Measurements from ENCODE around the gene PROZ.

Gene PROZ

GRCh38 chr13:113184568-113185440, 26.4 kb downstream of the PROZ start:
- Histone ChIP-seq H3K27ac (ENCODE audit: low read length) (no peak overlapping the region), H3K36me3 (replicated peaks; ENCODE audit: insufficient read depth, low read length) (no peaks in the 10 kb centered on the region; the same call in 1 of the 2 replicates), H3K9me3 (replicated peaks; ENCODE audit: insufficient read depth, low read length) (no peaks in the 10 kb centered on the region), H3K4me2 (ENCODE audit: low read depth, low read length) (no peak overlapping the region), H4K20me1 (ENCODE audit: insufficient read depth, low read length) (no peaks in the 10 kb centered on the region), H3K9ac (ENCODE audit: low read length) (no peak overlapping the region), H3K27me3 (replicated peaks; ENCODE audit: insufficient read depth, low read length) (no peaks in the 10 kb centered on the region), H3K79me2 (ENCODE audit: low read length) (0 out of 2 replicates have a peak, but pooled peaks cover 4% of the 10 kb centered on the region), H3K9me2 (replicated peaks; ENCODE audit: insufficient read depth, low read length) (no peaks in the 10 kb centered on the region), H2AFZ (ENCODE audit: low read length) (no peak overlapping the region), H3F3A (ENCODE audit: insufficient read depth, low read length) (no peaks in the 10 kb centered on the region), H3K4me3 (ENCODE audit: low read length) (no peak overlapping the region), H3K4me1 (ENCODE audit: low read length) (no peaks in the 10 kb centered on the region)
- no peak for TF ChIP-seq EZH2phosphoT487 (IDR thresholded peaks at IDR 0.05; ENCODE audit: low read length)
- no peak for DNase-seq

- no peak overlapping the region for H3K4me3 ChIP-seq (ENCODE audit: low read length)
- H3K27me3 ChIP-seq (replicated peaks; ENCODE audit: insufficient read depth, low read length), result no peaks in the 10 kb centered on the region
- no peak for DNase-seq
- no peaks in the 10 kb centered on the region for H4K20me1 ChIP-seq (ENCODE audit: insufficient read depth, low read length)
- 0 out of 2 replicates have a peak, but pooled peaks cover 4% of the 10 kb centered on the region for H3K79me2 ChIP-seq (ENCODE audit: low read length)
- H2AFZ ChIP-seq (ENCODE audit: low read length), result no peak overlapping the region
- H3K27ac ChIP-seq (ENCODE audit: low read length), result no peak overlapping the region
- no peak overlapping the region for H3K4me2 ChIP-seq (ENCODE audit: low read depth, low read length)
- TF ChIP-seq EZH2 (optimal IDR thresholded peaks at IDR 0.05; ENCODE audit: low read depth, low read length) (no peak), EZH2phosphoT487 (IDR thresholded peaks at IDR 0.05; ENCODE audit: low read length) (no peak)
- TF ChIP-seq, protein P1, sequence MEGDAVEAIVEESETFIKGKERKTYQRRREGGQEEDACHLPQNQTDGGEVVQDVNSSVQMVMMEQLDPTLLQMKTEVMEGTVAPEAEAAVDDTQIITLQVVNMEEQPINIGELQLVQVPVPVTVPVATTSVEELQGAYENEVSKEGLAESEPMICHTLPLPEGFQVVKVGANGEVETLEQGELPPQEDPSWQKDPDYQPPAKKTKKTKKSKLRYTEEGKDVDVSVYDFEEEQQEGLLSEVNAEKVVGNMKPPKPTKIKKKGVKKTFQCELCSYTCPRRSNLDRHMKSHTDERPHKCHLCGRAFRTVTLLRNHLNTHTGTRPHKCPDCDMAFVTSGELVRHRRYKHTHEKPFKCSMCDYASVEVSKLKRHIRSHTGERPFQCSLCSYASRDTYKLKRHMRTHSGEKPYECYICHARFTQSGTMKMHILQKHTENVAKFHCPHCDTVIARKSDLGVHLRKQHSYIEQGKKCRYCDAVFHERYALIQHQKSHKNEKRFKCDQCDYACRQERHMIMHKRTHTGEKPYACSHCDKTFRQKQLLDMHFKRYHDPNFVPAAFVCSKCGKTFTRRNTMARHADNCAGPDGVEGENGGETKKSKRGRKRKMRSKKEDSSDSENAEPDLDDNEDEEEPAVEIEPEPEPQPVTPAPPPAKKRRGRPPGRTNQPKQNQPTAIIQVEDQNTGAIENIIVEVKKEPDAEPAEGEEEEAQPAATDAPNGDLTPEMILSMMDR (IDR thresholded peaks at IDR 0.05; ENCODE audit: low read length), result no peak
- H3K9me3 ChIP-seq (replicated peaks; ENCODE audit: insufficient read depth, low read length), result no peaks in the 10 kb centered on the region
- no peaks in the 10 kb centered on the region for H3F3A ChIP-seq (ENCODE audit: insufficient read depth, low read length)
- H3K9ac ChIP-seq (ENCODE audit: low read length), result no peak overlapping the region
- H3K4me1 ChIP-seq (ENCODE audit: low read length), result no peaks in the 10 kb centered on the region
- no peaks in the 10 kb centered on the region; the same call in 1 of the 2 replicates for H3K36me3 ChIP-seq (replicated peaks; ENCODE audit: insufficient read depth, low read length)
- H3K9me2 ChIP-seq (replicated peaks; ENCODE audit: insufficient read depth, low read length), result no peaks in the 10 kb centered on the region
These were observed 27.8 kb downstream of the PROZ start for GRCh38 chr13:113186061-113186900.

- Histone ChIP-seq H3K27me3 (replicated peaks; ENCODE audit: insufficient read depth, low read length) (no peaks in the 10 kb centered on the region), H3K9me2 (replicated peaks; ENCODE audit: insufficient read depth, low read length) (no peaks in the 10 kb centered on the region), H3K4me3 (ENCODE audit: low read length) (no peak overlapping the region), H3K4me2 (ENCODE audit: low read depth, low read length) (no peak overlapping the region), H3K36me3 (replicated peaks; ENCODE audit: insufficient read depth, low read length) (no peaks in the 10 kb centered on the region; the same call in 1 of the 2 replicates), H3K4me1 (ENCODE audit: low read length) (no peaks in the 10 kb centered on the region), H3K27ac (ENCODE audit: low read length) (no peak overlapping the region), H3K9ac (ENCODE audit: low read length) (no peak overlapping the region), H3K9me3 (replicated peaks; ENCODE audit: insufficient read depth, low read length) (no peaks in the 10 kb centered on the region), H3F3A (ENCODE audit: insufficient read depth, low read length) (no peaks in the 10 kb centered on the region), H3K79me2 (ENCODE audit: low read length) (0 out of 2 replicates have a peak, but pooled peaks cover 4% of the 10 kb centered on the region), H4K20me1 (ENCODE audit: insufficient read depth, low read length) (no peaks in the 10 kb centered on the region), H2AFZ (ENCODE audit: low read length) (no peak overlapping the region)
- TF ChIP-seq, protein P1 (IDR thresholded peaks at IDR 0.05; ENCODE audit: low read length), result no peak
- no peak for DNase-seq
These were observed 28.8 kb downstream of the PROZ start for GRCh38 chr13:113187263-113187669.

Data from MM.1S (cell line).